PC-9 (cell line): ENCODE measurements around the gene HSFY1. TPM values are rescaled to one million over a fixed set of nuclear protein-coding genes. Genes with fewer than 3 reads are reported as not detected.

Experiments
- total RNA-seq: library from RNA; stranded (reverse); gene quantifications from 2 replicates; pipeline ENCODE4 v1.2.3, GENCODE V29; 2021

The HSFY1 gene
- total RNA-seq, 1 experiment from 2014 or later, result not detected

Other genes with a start within 250 kb of the HSFY1 start
- not detected in 2 replicates for gene HSFY2, start 227.0 kb downstream of the HSFY1 start, total RNA-seq